WTC11 (cell line): ENCODE measurements around the gene GRAMD2A. TPM values are rescaled to one million over a fixed set of nuclear protein-coding genes. Genes with fewer than 3 reads are reported as not detected.

ENCODE experiments used
- ATAC-seq: fragments of 200-7000 bp; cut with Tn5 transposase; 2 replicates; pipeline ENCODE4 v1.10.0; 2021; ENCODE audit warnings: mild to moderate bottlenecking, moderate library complexity
- CTCF ChIA-PET: fragments of 300-600 bp; sonication (Branson Sonifier 250); formaldehyde crosslinking; loops from one replicate; lab custom pipeline; 2021; ENCODE audit warnings: antibody characterized with exemption; lab: Charles Lee
- POLR2A ChIA-PET: fragments of 350-600 bp; sonication (Branson Sonifier 250); formaldehyde crosslinking; loops from one replicate; lab custom pipeline; 2021; ENCODE audit warnings: antibody characterized with exemption; lab: Charles Lee
- DNase-seq: peaks from one replicate; pipeline ENCODE4 v3.0.0; 2021; ENCODE audit warnings: low spot score
- H3K27ac Mint-ChIP-seq: 2 replicates; pipeline ENCODE4 v1.8.0; 2021; ENCODE audit warnings: mixed read lengths
- H3K27me3 Mint-ChIP-seq: 2 replicates; pipeline ENCODE4 v1.8.0; 2021; ENCODE audit warnings: low read depth, mild to moderate bottlenecking, moderate library complexity, mixed read lengths
- H3K36me3 Mint-ChIP-seq: 2 replicates; pipeline ENCODE4 v1.8.0; 2021; ENCODE audit warnings: mixed read lengths
- H3K4me1 Mint-ChIP-seq: 2 replicates; pipeline ENCODE4 v1.8.0; 2022; ENCODE audit warnings: mixed read lengths
- H3K4me3 Mint-ChIP-seq: 2 replicates; pipeline ENCODE4 v1.8.0; 2021; ENCODE audit warnings: mild to moderate bottlenecking, moderate library complexity, mixed read lengths
- H3K9me3 Mint-ChIP-seq: 2 replicates; pipeline ENCODE4 v1.8.0; 2021; ENCODE audit warnings: mixed read lengths
- CREM ChIP-seq: sonication (generic); formaldehyde crosslinking; IDR thresholded peaks from 2 replicates; pipeline ENCODE4 v1.8.1; 2022; ENCODE audit warnings: mild to moderate bottlenecking, missing genetic modification reagents, moderate library complexity
- EMX1 ChIP-seq: fragments of 250-450 bp; sonication (Bioruptor Pico); IDR thresholded peaks from 2 replicates; pipeline ENCODE4 v1.8.0; 2021; ENCODE audit warnings: mild to moderate bottlenecking
- ERG ChIP-seq: fragments of 250-450 bp; sonication (Bioruptor Pico); IDR thresholded peaks from 2 replicates; pipeline ENCODE4 v1.8.0; 2021; ENCODE audit warnings: mild to moderate bottlenecking
- JUN ChIP-seq: sonication (generic); formaldehyde crosslinking; IDR thresholded peaks from 2 replicates; pipeline ENCODE4 v1.8.0; 2023; ENCODE audit warnings: mild to moderate bottlenecking, missing genetic modification reagents
- KAT7 ChIP-seq: sonication (generic); formaldehyde crosslinking; IDR thresholded peaks from 2 replicates; pipeline ENCODE4 v1.8.1; 2023; ENCODE audit warnings: missing genetic modification reagents, mild to moderate bottlenecking, borderline replicate concordance
- NR1H2 ChIP-seq: sonication (generic); formaldehyde crosslinking; IDR thresholded peaks from 2 replicates; pipeline ENCODE4 v1.9.0; 2021; ENCODE audit warnings: mild to moderate bottlenecking, moderate library complexity, missing genetic modification reagents
- NR3C1 ChIP-seq: sonication (generic); formaldehyde crosslinking; conservative IDR thresholded peaks from 2 replicates; pipeline ENCODE4 v1.8.1; 2023; ENCODE audit warnings: low read depth, mild to moderate bottlenecking, missing genetic modification reagents
- SMAD3 ChIP-seq: sonication (generic); formaldehyde crosslinking; IDR thresholded peaks from 2 replicates; pipeline ENCODE4 v1.8.0; 2022; ENCODE audit warnings: missing genetic modification reagents, mild to moderate bottlenecking, borderline replicate concordance
- SP1 ChIP-seq: sonication (generic); formaldehyde crosslinking; conservative IDR thresholded peaks from 2 replicates; pipeline ENCODE4 v1.8.1; 2022; ENCODE audit warnings: missing genetic modification reagents
- USF2 ChIP-seq: sonication (generic); formaldehyde crosslinking; IDR thresholded peaks from 2 replicates; pipeline ENCODE4 v1.8.1; 2023; ENCODE audit warnings: mild to moderate bottlenecking, missing genetic modification reagents, moderate library complexity
- ZBTB43 ChIP-seq: sonication (generic); formaldehyde crosslinking; IDR thresholded peaks from 2 replicates; pipeline ENCODE4 v1.8.1; 2023; ENCODE audit warnings: mild to moderate bottlenecking, missing genetic modification reagents
- total RNA-seq: library from RNA; stranded (reverse); gene quantifications from 3 replicates; pipeline ENCODE4 v1.2.3, GENCODE V29; 2021
- TF ChIP-seq, protein P1 (sequence below): fragments of 250-450 bp; sonication (Bioruptor Pico); IDR thresholded peaks from 2 replicates; pipeline ENCODE4 v1.9.0; 2021; ENCODE audit warnings: mild to moderate bottlenecking
- TF ChIP-seq, protein P2 (sequence below): fragments of 200-600 bp; IDR thresholded peaks from 2 replicates; pipeline ENCODE4 v1.8.0; 2022; ENCODE audit warnings: antibody characterized with exemption

Gene GRAMD2A
- total RNA-seq, 1 experiment from 2014 or later = 1.9 TPM

DNA sequence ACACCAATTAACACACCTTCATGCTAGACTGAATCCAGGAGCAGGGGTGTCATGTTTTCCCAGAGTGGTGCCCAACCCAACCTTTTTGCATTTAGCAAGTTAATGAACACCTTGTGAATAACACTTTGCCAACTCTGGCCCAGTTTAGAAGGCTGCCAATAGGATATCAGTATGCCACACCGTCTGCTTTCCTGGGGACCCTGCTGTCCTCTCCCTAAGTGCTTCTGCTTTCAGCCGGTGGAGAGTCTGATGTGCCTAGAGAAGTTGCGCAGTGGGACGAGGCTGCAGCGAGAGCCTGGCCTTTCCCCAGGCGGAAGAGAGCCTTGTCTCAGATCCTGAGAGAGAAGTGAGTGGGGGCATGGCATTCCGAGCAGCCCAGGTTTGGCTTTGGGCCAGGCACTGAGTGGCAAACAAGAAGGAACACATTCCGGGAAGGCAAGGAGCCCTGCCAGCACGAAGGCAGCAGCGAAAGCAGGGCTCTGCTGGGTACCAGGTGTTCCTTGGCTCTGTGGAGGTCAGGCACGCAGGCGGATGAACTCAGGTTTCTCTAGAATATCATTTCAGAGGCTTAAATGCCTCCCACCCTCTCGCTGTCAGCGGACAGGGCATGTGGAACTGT is 42.5 kb downstream of the GRAMD2A start (continued):
- TF ChIP-seq NR3C1 (CRISPR knock-in tag) = no peak
- no peak for TF ChIP-seq SMAD3
- TF ChIP-seq CREM (CRISPR knock-in tag) = no peak
- TF ChIP-seq, protein P1, sequence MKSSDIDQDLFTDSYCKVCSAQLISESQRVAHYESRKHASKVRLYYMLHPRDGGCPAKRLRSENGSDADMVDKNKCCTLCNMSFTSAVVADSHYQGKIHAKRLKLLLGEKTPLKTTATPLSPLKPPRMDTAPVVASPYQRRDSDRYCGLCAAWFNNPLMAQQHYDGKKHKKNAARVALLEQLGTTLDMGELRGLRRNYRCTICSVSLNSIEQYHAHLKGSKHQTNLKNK (CRISPR knock-in tag) = no peak
- TF ChIP-seq, all 79 proteins: peak for 0

GRCh38 chr15:72154316-72154715 is 43.3 kb downstream of the GRAMD2A start:
- TF ChIP-seq SP1 (CRISPR knock-in tag) = no peak
- H3K36me3 Mint-ChIP-seq = no peaks in the 10 kb centered on the region
- no peak overlapping the region for H3K27ac Mint-ChIP-seq
- H3K4me1 Mint-ChIP-seq = peaks cover 9% of the 10 kb centered on the region
- peaks cover 4% of the 10 kb centered on the region; the same call in 1 of the 2 replicates for H3K9me3 Mint-ChIP-seq
- POLR2A ChIA-PET = no interaction called here
- no peak overlapping the region for H3K4me3 Mint-ChIP-seq
- no peaks in the 10 kb centered on the region; the same call in 1 of the 2 replicates for H3K27me3 Mint-ChIP-seq
- ATAC-seq (no peak), DNase-seq (no peak)
- CTCF ChIA-PET = no interaction called here

- no peaks in the 10 kb centered on the region; the same call in 1 of the 2 replicates for H3K27me3 Mint-ChIP-seq
- TF ChIP-seq USF2 (no peak), EMX1 (CRISPR knock-in tag) (no peak), ERG (CRISPR knock-in tag) (no peak), SMAD3 (no peak), JUN (CRISPR knock-in tag) (no peak), ZBTB43 (CRISPR knock-in tag) (no peak)
- TF ChIP-seq, protein P2, sequence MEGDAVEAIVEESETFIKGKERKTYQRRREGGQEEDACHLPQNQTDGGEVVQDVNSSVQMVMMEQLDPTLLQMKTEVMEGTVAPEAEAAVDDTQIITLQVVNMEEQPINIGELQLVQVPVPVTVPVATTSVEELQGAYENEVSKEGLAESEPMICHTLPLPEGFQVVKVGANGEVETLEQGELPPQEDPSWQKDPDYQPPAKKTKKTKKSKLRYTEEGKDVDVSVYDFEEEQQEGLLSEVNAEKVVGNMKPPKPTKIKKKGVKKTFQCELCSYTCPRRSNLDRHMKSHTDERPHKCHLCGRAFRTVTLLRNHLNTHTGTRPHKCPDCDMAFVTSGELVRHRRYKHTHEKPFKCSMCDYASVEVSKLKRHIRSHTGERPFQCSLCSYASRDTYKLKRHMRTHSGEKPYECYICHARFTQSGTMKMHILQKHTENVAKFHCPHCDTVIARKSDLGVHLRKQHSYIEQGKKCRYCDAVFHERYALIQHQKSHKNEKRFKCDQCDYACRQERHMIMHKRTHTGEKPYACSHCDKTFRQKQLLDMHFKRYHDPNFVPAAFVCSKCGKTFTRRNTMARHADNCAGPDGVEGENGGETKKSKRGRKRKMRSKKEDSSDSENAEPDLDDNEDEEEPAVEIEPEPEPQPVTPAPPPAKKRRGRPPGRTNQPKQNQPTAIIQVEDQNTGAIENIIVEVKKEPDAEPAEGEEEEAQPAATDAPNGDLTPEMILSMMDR = no peak
- peaks cover 4% of the 10 kb centered on the region; the same call in 1 of the 2 replicates for H3K9me3 Mint-ChIP-seq
- no peaks in the 10 kb centered on the region for H3K36me3 Mint-ChIP-seq
- peaks cover 9% of the 10 kb centered on the region for H3K4me1 Mint-ChIP-seq
- DNase-seq = no peak
- no peak overlapping the region for H3K4me3 Mint-ChIP-seq
- ATAC-seq = no peak
- no peak overlapping the region for H3K27ac Mint-ChIP-seq
- ChIA-PET POLR2A (no interaction called here), CTCF (interaction anchor here (0.6 to 0.9 kb wide), 7 partner anchors 21 to 1651 kb away, joined by 3 to 4 read pairs (median 4); no protein-coding TSS in a partner anchor)
These were observed 44.2 kb downstream of the GRAMD2A start for GRCh38 chr15:72153269-72154000.

DNA sequence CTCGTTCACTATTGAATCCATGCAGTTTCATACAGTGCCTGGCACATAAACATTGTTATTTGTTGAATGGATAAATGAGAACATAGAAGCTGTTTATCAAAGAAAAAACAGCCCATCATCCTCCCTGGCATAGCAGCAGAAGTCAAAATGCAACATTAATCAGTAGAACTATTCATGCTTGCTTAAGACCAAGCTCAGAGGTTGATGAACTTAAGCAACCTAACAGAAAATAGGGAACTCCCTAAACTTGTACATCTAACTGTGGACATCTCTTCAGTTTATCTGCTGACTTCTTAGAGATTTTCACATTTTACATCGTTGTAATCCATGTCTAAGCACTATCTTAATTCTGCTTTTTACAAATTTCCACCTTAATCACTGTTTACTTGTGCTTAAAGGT is 50.2 kb downstream of the GRAMD2A start:
- Mint-ChIP-seq H3K36me3 (no peaks in the 10 kb centered on the region), H3K4me3 (no peak overlapping the region), H3K9me3 (peaks cover 4% of the 10 kb centered on the region; the same call in 1 of the 2 replicates), H3K4me1 (no peaks in the 10 kb centered on the region), H3K27ac (no peak overlapping the region), H3K27me3 (no peaks in the 10 kb centered on the region; the same call in 1 of the 2 replicates)
- DNase-seq = no peak
- TF ChIP-seq NR1H2 (CRISPR knock-in tag) = no peak
- no peak for TF ChIP-seq KAT7
- no peak for ATAC-seq
- CTCF ChIA-PET = interaction anchor here (0.8 kb wide), 1 partner anchor 9 kb away, joined by 4 read pairs; no protein-coding TSS in a partner anchor
- POLR2A ChIA-PET = no interaction called here
